NCI-H146 treated with DMSO at 0.1 percent for 48 hours (cell line): ENCODE measurements around the gene ROR1.
"Not testable (repeated sequence)": the region's sequence is repeated elsewhere in the genome, so short reads cannot be mapped to it uniquely, and the experiment has no call there.

ENCODE experiments used
- DNase-seq: peaks from one replicate; lab custom pipeline; 2025; ENCODE audit not compliant: unreplicated experiment; lab: John Stamatoyannopoulos, UW

ROR1 gene

GRCh38 chr1:64197076-64197475, 423.3 kb downstream of the ROR1 start:
- no peak for DNase-seq

GRCh38 chr1:64199154-64199553, 425.3 kb downstream of the ROR1 start:
- DNase-seq: no peak

- no peak for DNase-seq
Observed at GRCh38 chr1:64200064-64200463, 426.2 kb downstream of the ROR1 start.

GRCh38 chr1:64203420-64203819, 429.6 kb downstream of the ROR1 start, which contains the start of gene UBE2U:
Gene UBE2U (plus strand): TSS chr1:64203623. CDS start chr1:64204051, 428 bp downstream.
- no peak for DNase-seq

GRCh38 chr1:64209221-64209620, 435.4 kb downstream of the ROR1 start:
- no peak for DNase-seq

- no peak for DNase-seq
Observed at GRCh38 chr1:64212031-64212430, 438.2 kb downstream of the ROR1 start.

- DNase-seq: no peak
Observed at GRCh38 chr1:64215576-64215975, 441.8 kb downstream of the ROR1 start.

GRCh38 chr1:64220241-64220640, 446.4 kb downstream of the ROR1 start:
- no peak for DNase-seq

- DNase-seq: no peak
Observed at GRCh38 chr1:64223329-64224151, 449.7 kb downstream of the ROR1 start.

GRCh38 chr1:64224236-64224635, 450.4 kb downstream of the ROR1 start:
- DNase-seq: not testable (repeated sequence)

- DNase-seq: no peak
Observed at GRCh38 chr1:64228167-64228957, 454.5 kb downstream of the ROR1 start.

- DNase-seq: no peak
Observed at GRCh38 chr1:64229307-64229706, 455.5 kb downstream of the ROR1 start.
